ENCODE measurements around the gene KIF25. TPM values are rescaled to one million over a fixed set of nuclear protein-coding genes. Genes with fewer than 3 reads are reported as not detected.

KIF25 gene
- total RNA-seq, 2 donors from 2014 or later, result 0.21 TPM; not detected in 1

- Histone ChIP-seq H3K4me1 (peaks cover 9% of the 10 kb centered on the region), H3K27ac (no peak overlapping the region), H3K27me3 (no peaks in the 10 kb centered on the region), H3K9ac (ENCODE audit: low read depth in 2 of 2, low read length in 2 of 2) (no peak overlapping the region), H3K9me3 (no peaks in the 10 kb centered on the region), H3K36me3 (no peaks in the 10 kb centered on the region), H3K4me3 (no peak overlapping the region)
- DNase-seq, result no peak
- TF ChIP-seq, protein P1, sequence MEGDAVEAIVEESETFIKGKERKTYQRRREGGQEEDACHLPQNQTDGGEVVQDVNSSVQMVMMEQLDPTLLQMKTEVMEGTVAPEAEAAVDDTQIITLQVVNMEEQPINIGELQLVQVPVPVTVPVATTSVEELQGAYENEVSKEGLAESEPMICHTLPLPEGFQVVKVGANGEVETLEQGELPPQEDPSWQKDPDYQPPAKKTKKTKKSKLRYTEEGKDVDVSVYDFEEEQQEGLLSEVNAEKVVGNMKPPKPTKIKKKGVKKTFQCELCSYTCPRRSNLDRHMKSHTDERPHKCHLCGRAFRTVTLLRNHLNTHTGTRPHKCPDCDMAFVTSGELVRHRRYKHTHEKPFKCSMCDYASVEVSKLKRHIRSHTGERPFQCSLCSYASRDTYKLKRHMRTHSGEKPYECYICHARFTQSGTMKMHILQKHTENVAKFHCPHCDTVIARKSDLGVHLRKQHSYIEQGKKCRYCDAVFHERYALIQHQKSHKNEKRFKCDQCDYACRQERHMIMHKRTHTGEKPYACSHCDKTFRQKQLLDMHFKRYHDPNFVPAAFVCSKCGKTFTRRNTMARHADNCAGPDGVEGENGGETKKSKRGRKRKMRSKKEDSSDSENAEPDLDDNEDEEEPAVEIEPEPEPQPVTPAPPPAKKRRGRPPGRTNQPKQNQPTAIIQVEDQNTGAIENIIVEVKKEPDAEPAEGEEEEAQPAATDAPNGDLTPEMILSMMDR (IDR thresholded peaks at IDR 0.05), result no peak
- intact Hi-C loops (cut with DNase I), result no loop called here
These were observed 94.2 kb downstream of the KIF25 start for GRCh38 chr6:168091381-168092264.

- H3K9ac ChIP-seq (ENCODE audit: low read depth in 2 of 2, low read length in 2 of 2), result no peak overlapping the region
- peaks cover 9% of the 10 kb centered on the region for H3K4me1 ChIP-seq
- TF ChIP-seq, protein P1 (IDR thresholded peaks at IDR 0.05), result no peak
- H3K4me3 ChIP-seq, result no peak overlapping the region
- no peaks in the 10 kb centered on the region for H3K9me3 ChIP-seq
- H3K27ac ChIP-seq, result peak overlapping the region; percentile 47
- DNase-seq, result no peak
- H3K36me3 ChIP-seq, result no peaks in the 10 kb centered on the region
- intact Hi-C loops (cut with DNase I), result no loop called here
- H3K27me3 ChIP-seq, result no peaks in the 10 kb centered on the region
These were observed 95.1 kb downstream of the KIF25 start for GRCh38 chr6:168092541-168092940.

GRCh38 chr6:168093071-168093505 is 95.6 kb downstream of the KIF25 start:
- H3K27me3 ChIP-seq, result no peaks in the 10 kb centered on the region
- no peak overlapping the region for H3K9ac ChIP-seq (ENCODE audit: low read depth in 2 of 2, low read length in 2 of 2)
- intact Hi-C loops (cut with DNase I), result no loop called here
- peak; percentile 80 for DNase-seq
- no peak overlapping the region for H3K4me3 ChIP-seq
- peak overlapping the region; percentile 47 for H3K27ac ChIP-seq
- H3K4me1 ChIP-seq, result peaks cover 7% of the 10 kb centered on the region
- no peaks in the 10 kb centered on the region for H3K36me3 ChIP-seq
- TF ChIP-seq, protein P1 (IDR thresholded peaks at IDR 0.05), result no peak
- H3K9me3 ChIP-seq, result no peaks in the 10 kb centered on the region

DNA sequence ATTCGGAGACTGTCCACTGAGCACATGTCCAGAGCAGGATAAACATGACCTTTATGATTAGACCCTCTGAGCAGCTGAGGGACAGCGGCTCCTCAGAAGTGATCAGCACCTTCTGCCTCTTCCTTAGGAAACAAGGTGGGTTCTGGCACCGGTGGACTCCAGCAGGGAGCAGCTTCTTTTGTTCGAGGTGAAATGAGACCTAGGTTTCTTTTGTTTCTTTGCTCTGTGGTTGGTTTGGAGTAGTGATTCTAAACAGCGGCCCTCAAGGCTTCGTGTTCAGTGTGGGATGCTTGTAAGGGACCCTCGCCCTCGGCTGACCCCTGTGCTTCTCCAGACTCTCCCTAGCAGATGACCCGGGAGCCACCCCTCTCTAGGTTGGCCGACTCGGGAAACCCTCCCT is 96.2 kb downstream of the KIF25 start:
- H3K36me3 ChIP-seq, result no peaks in the 10 kb centered on the region
- H3K4me3 ChIP-seq, result no peak overlapping the region
- H3K27ac ChIP-seq, result peak overlapping the region; percentile 47
- peaks cover 4% of the 10 kb centered on the region for H3K4me1 ChIP-seq
- H3K9me3 ChIP-seq, result no peaks in the 10 kb centered on the region
- intact Hi-C loops (cut with DNase I), result no loop called here
- no peak overlapping the region for H3K9ac ChIP-seq (ENCODE audit: low read depth in 2 of 2, low read length in 2 of 2)
- TF ChIP-seq, protein P1 (IDR thresholded peaks at IDR 0.05), result no peak
- DNase-seq, result no peak
- H3K27me3 ChIP-seq, result no peaks in the 10 kb centered on the region

Other genes with a start within 250 kb of the KIF25 start
- 100 to 1,000 TPM; 213 to 232 TPM for gene AFDN, start 170.8 kb upstream of the KIF25 start, total RNA-seq
- 10 to 100 TPM in 1 of 2 donors, 1 to 10 TPM in 1; 2.3 to 21.0 TPM for gene FRMD1, start 81.5 kb downstream of the KIF25 start, total RNA-seq

Measured in colonic mucosa (tissue), 4 donors.